HepG2 (cell line): ENCODE results near the gene B3GALT6. TPM values are rescaled to one million over a fixed set of nuclear protein-coding genes. Genes with fewer than 3 reads are reported as not detected.
"Not testable (repeated sequence)": the region's sequence is repeated elsewhere in the genome, so short reads cannot be mapped to it uniquely, and the experiment has no call there.

ENCODE experiments used
- ATAC-seq: fragments of 200-7000 bp; cut with Tn5 transposase; 3 replicates; pipeline ENCODE4 v1.9.1; 2020; ENCODE audit warnings: mild to moderate bottlenecking, moderate library complexity
- BruUV-seq: library from RNA; stranded (reverse); fragments of 400-500 nt; replicated peaks from 2 replicates; lab custom pipeline; 2021; lab: Mats Ljungman, UMichigan
- CTCF ChIA-PET: fragments of 300-600 bp; formaldehyde crosslinking; extraction: SDS; loops from one replicate; lab custom pipeline; 2021; ENCODE audit warnings: low total read pairs, inconsistent platforms, low intra/inter-chr PET ratio; lab: Yijun Ruan, JAX
- POLR2A ChIA-PET: fragments of 350-600 bp; sonication (Branson Sonifier 250); formaldehyde crosslinking; loops from one replicate; lab custom pipeline; 2020; ENCODE audit warnings: antibody characterized with exemption, inconsistent platforms; lab: Yijun Ruan, JAX
- DNase-seq: peaks from one replicate; pipeline ENCODE4 v3.0.0-alpha.2; 2015; ENCODE audit warnings: low spot score
- FAIRE-seq: peaks from 3 replicates; lab custom pipeline; 2011; peaks lifted over from hg19 to GRCh38; lab: Jason Lieb, UNC
- H2AFZ ChIP-seq: one replicate; pipeline ENCODE4 v1.6.1; 2011; ENCODE audit warnings: low read length, inconsistent platforms
- H3K27ac ChIP-seq: fragments of 300-600 bp; 3 replicates; pipeline ENCODE4 v1.8.0; 2011; ENCODE audit warnings: mixed run types, mild to moderate bottlenecking, mixed read lengths, low read length, inconsistent platforms; ENCODE audit not compliant: insufficient read depth; ENCODE audit errors: extremely low read length
- H3K27me3 ChIP-seq, 2 experiments: fragments of 200-600 bp in 1 of 2; 2 replicates in 1 of 2; 3 replicates in 1 of 2; pipeline versions ENCODE4 v1.6.0 to v1.8.0; 2011; ENCODE audit warnings: low read length in 2 of 2, mild to moderate bottlenecking in 2 of 2, moderate library complexity in 2 of 2, inconsistent platforms in 1 of 2; ENCODE audit not compliant: insufficient read depth in 2 of 2, control insufficient read depth in 1 of 2
- H3K36me3 ChIP-seq, 2 experiments: fragments of 200-600 bp in 1 of 2; replicated peaks in 1 of 2; 2 replicates in 1 of 2; 3 replicates in 1 of 2; pipeline versions ENCODE4 v1.5.1 to v1.8.0; 2011; ENCODE audit warnings: low read length in 2 of 2, inconsistent platforms in 1 of 2; ENCODE audit not compliant: insufficient read depth in 2 of 2, control insufficient read depth in 1 of 2
- H3K4me1 ChIP-seq: 2 replicates; pipeline ENCODE4 v1.5.1; 2012; ENCODE audit warnings: low read length, inconsistent platforms; ENCODE audit not compliant: insufficient read depth
- H3K4me2 ChIP-seq: 2 replicates; pipeline ENCODE4 v1.6.0; 2011; ENCODE audit warnings: low read depth, low read length, inconsistent platforms
- H3K4me3 ChIP-seq, 3 experiments: fragments of 200-600 bp in 1 of 3; sonication (generic), shearing (Covaris generic) in 1 of 3; replicated peaks in 1 of 3; 2 replicates each; pipeline ENCODE4 v1.5.1; 2011 to 2016; ENCODE audit warnings: low read length in 3 of 3, inconsistent platforms in 2 of 3, low read depth in 2 of 3, mild to moderate bottlenecking in 2 of 3, control low read depth in 1 of 3, mixed read lengths in 1 of 3; ENCODE audit not compliant: insufficient read depth in 1 of 3
- H3K79me2 ChIP-seq: one replicate; pipeline ENCODE4 v1.6.1; 2011; ENCODE audit warnings: low read length, inconsistent platforms; ENCODE audit not compliant: insufficient read depth
- H3K9ac ChIP-seq: 2 replicates; pipeline ENCODE4 v1.6.0; 2011; ENCODE audit warnings: mild to moderate bottlenecking, low read depth, low read length, inconsistent platforms; ENCODE audit not compliant: insufficient read depth
- H3K9me3 ChIP-seq: 2 replicates; pipeline ENCODE4 v1.5.1; 2012; ENCODE audit warnings: mild to moderate bottlenecking, low read length
- H4K20me1 ChIP-seq: 2 replicates; pipeline ENCODE4 v1.6.0; 2011; ENCODE audit warnings: inconsistent platforms, mild to moderate bottlenecking, low read length, moderate library complexity; ENCODE audit not compliant: insufficient read depth
- AGO2 ChIP-seq: fragments of 200-400 bp; formaldehyde crosslinking; optimal IDR thresholded peaks from 2 replicates; pipeline ENCODE3; 2017; ENCODE audit warnings: mild to moderate bottlenecking, low read depth, low read length, moderate library complexity
- GATA4 ChIP-seq: sonication (generic); IDR thresholded peaks from 2 replicates; pipeline ENCODE4 v1.6.1; 2016; ENCODE audit warnings: antibody characterized with exemption, low read depth, borderline replicate concordance
- ZNF687 ChIP-seq: sonication (generic); formaldehyde crosslinking; IDR thresholded peaks from 2 replicates; pipeline ENCODE4 v1.5.1; 2020; ENCODE audit warnings: mild to moderate bottlenecking, missing genetic modification reagents, moderate library complexity
- ZNF770 ChIP-seq: sonication (generic); formaldehyde crosslinking; IDR thresholded peaks from 2 replicates; pipeline ENCODE4 v1.5.0; 2020; ENCODE audit warnings: mild to moderate bottlenecking, missing genetic modification reagents
- WGBS: methylation state at CpG from one replicate; pipeline ENCODE4 v1.1.6; 2017; ENCODE audit warnings: low lambda C conversion rate; 5-methylcytosine and 5-hydroxymethylcytosine counted together
- in situ Hi-C: cut with HindIII; loops from 2 replicates; pipeline ENCODE4 v1.10.0; 2017; ENCODE audit warnings: low pct_unique_long_range_greater_than_20kb; ENCODE audit not compliant: extremely low pct_ligation_motif_present
- intact Hi-C: fragments of 100-400 bp; cut with micrococcal nuclease; formaldehyde crosslinking; loops from one replicate; pipeline ENCODE4 v1.10.0; 2022; ENCODE audit not compliant: unreplicated experiment
- polyA plus RNA-seq, 8 experiments: library from polyadenylated mRNA; depleted of rRNA in 3 of 8; stranded (reverse) in 7 of 8; unstranded in 1 of 8; fragments of >200 nt; fragmentation: Illumina TruSeq in 4 of 8; extraction: Trizol in 4 of 8; gene quantifications; 2 replicates each; pipeline versions ENCODE4 v1.2.1 to v1.2.3, GENCODE V29; 2011 to 2016; ENCODE audit warnings: low read depth in 4 of 8, missing spikeins in 1 of 8, mixed read lengths in 1 of 8; ENCODE audit not compliant: insufficient read depth in 1 of 8
- total RNA-seq, 5 experiments: library from RNA; depleted of rRNA; stranded (reverse); fragments of >200 nt; fragmentation: Illumina TruSeq; extraction: Trizol; gene quantifications; 2 replicates each; pipeline ENCODE4 v1.2.3, GENCODE V29; 2016; ENCODE audit warnings: low read depth in 1 of 5

The B3GALT6 gene
- total and polyA plus RNA-seq, 2 of the 13 experiments (the other 11 are each of a cell fraction or from before 2014, with no cell fraction given): 3.9 to 14.2 TPM

DNA sequence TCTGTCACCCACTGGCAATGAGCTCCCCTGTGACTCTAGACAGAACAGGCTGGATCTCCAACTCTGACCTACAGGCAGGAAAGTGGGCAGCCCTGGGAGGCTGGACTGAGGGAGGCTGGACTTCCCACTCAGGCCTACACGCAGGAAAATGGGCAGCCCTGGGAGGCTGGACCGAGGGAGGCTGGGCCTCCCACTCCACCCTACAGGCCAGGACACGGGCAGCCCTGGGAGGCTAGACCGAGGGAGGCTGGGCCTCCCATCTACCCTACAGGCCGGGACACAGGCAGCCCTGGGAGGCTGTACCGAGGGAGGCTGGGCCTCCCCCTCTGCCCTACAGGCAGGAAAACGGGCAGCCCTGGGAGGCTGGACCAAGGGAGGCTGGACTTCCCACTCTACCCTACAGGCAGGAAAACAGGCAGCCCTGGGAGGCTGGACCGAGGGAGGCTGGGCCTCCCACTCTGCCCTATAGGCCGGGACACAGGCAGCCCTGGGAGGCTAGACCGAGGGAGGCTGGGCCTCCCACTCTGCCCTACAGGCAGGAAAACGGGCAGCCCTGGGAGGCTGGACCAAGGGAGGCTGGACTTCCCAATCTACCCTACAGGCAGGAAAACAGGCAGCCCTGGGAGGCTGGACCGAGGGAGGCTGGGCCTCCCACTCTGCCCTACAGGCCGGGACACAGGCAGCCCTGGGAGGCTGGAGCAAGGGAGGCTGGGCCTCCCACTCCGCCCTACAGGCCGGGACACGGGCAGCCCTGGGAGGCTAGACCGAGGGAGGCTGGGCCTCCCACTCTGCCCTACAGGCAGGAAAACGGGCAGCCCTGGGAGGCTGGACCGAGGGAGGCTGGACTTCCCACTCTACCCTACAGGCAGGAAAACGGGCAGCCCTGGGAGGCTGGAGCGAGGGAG, 16.2 kb downstream of the B3GALT6 start:
- H2AFZ ChIP-seq, H3K9me3 ChIP-seq, BruUV-seq, CTCF ChIA-PET, H3K79me2 ChIP-seq, H4K20me1 ChIP-seq, H3K27me3 ChIP-seq, H3K4me2 ChIP-seq, H3K4me1 ChIP-seq, H3K9ac ChIP-seq, DNase-seq, POLR2A ChIA-PET, intact Hi-C loops, in situ Hi-C loops, H3K4me3 ChIP-seq, H3K27ac ChIP-seq: not testable (repeated sequence)
- WGBS: 67% methylated on average over 3 of the region's 21 CpGs
- TF ChIP-seq ZNF770: peak; percentile 89
- TF ChIP-seq, all 625 proteins: peak for 1; not testable (repeated sequence) for 624
- not testable (repeated sequence) for FAIRE-seq, ATAC-seq, H3K36me3 ChIP-seq

GRCh38 chr1:1250786-1251284, 18.8 kb downstream of the B3GALT6 start:
- ATAC-seq (peak; percentile 8; the same call in 1 of the 3 replicates), FAIRE-seq (no peak), DNase-seq (no peak)
- Histone ChIP-seq H3K9ac (no peak overlapping the region), H3K9me3 (no peaks in the 10 kb centered on the region), H3K27me3 (no peaks in the 10 kb centered on the region), H3K27ac (no peak overlapping the region), H3K36me3 (peaks cover 6 to 7% of the 10 kb centered on the region in 2 experiments; a peak in 3 of 5 replicates), H3K4me3 (no peak overlapping the region), H3K4me1 (no peaks in the 10 kb centered on the region), H3K79me2 (no peaks in the 10 kb centered on the region), H4K20me1 (no peaks in the 10 kb centered on the region), H3K4me2 (no peak overlapping the region), H2AFZ (no peak overlapping the region)
- ChIA-PET CTCF (interaction anchor here (0.7 kb wide), 2 partner anchors 126 to 129 kb away, joined by 3 to 8 read pairs; no protein-coding TSS in a partner anchor), POLR2A (interaction anchor here (1.3 to 1.6 kb wide), 3 partner anchors 11 to 129 kb away, joined by 3 to 6 read pairs (median 4); no protein-coding TSS in a partner anchor)
- in situ Hi-C loops (no loop called here), intact Hi-C loops (loop anchor here (5.0 kb wide), 1 partner anchor 129 kb away; no protein-coding TSS in a partner anchor)
- WGBS: 97% methylated on average over 8 of the region's 16 CpGs
- no TSS peak for BruUV-seq
- TF ChIP-seq AGO2 (peak; percentile 49), GATA4 (no peak), ZNF687 (CRISPR knock-in tag) (peak; percentile 13; the same call in 1 of the 2 replicates)
